GM19397 (cell line): ENCODE data around the gene BRD3OS.

Experiments
- ATAC-seq: cut with Tn5 transposase; IDR thresholded peaks from one replicate; pipeline ENCODE4 v1.9.1; 2021; ENCODE audit warnings: mild to moderate bottlenecking, moderate library complexity; ENCODE audit not compliant: unreplicated experiment

The BRD3OS gene

DNA sequence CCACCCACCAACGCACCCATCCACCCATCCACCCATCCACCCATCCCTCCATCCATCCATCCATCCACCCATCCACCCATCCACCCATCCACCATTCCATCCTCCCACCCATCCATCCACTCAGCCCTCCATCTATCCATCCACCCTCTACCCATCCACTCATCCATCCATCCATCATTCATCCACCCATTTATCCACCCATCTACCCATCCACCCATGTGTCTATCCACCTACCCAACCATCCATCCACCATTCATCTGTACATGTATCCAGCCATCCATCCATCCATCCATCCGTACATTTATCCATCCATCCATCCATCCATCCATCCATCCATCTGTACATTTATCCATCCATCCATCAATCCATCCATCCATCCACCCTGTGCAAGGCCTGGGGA is 22.0 kb upstream of the BRD3OS start:
- no peak for ATAC-seq

- ATAC-seq: no peak
These were observed 21.0 kb upstream of the BRD3OS start for GRCh38 chr9:134004131-134004873.

DNA sequence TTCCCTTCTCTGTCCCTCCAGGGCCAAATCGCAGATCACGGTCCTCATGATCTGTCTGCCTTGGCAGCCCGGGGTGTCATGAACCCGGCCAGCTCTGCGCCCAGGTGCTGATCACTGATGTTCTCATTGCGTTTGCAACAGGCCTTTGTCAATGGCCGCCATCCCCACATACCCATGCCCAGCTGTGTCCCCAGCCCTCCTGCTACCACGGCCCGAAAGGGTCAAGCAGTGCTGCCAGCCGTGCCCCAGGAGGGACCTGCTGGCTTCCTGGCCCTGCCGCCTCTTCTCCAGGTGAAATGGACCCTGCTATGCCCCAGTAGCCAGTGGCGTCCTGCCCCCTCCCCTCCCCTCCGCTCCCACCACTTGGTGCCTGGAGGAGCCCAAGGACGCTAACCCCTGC is 20.4 kb upstream of the BRD3OS start:
- ATAC-seq: no peak

GRCh38 chr9:134005381-134005780 is 19.9 kb upstream of the BRD3OS start:
- ATAC-seq: no peak

DNA sequence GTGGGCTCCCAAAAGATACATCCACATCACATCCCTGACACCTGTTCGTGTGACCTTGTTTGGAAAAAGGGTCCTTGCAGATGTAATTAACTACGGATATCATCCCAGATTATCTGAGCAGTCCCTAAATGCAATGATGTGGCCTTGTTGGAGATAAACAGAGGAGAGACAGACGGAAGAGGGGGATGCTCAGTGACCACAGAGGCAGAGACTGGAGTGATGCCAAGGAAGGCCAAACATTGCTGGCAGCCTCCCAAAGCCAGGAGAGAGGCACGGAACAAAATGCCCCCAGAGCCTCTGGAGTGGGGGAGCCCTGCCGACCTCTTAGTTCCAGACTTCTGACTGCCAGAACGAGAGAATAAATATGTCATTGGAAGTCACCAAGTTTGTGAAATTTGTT is 18.1 kb upstream of the BRD3OS start:
- ATAC-seq: no peak

DNA sequence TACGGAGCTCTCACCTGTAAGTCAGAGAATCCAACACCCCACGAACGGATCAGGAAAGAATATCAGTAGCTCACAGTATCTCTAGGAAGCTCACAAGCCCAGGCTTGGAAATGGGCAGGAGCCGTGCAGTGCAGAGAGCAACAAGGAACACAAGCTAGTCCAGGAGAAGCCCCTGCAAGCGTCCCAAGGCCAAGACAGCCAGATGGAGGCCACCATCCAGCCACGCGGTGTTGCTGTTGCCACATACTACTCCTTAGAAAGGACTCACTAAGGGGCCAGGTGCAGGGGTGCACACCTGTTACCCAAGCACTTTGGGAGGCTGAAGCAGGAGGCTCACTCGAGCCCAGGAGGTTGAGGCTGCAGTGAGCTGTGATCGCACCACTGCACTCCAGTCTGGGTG is 17.7 kb upstream of the BRD3OS start:
- no peak for ATAC-seq

DNA sequence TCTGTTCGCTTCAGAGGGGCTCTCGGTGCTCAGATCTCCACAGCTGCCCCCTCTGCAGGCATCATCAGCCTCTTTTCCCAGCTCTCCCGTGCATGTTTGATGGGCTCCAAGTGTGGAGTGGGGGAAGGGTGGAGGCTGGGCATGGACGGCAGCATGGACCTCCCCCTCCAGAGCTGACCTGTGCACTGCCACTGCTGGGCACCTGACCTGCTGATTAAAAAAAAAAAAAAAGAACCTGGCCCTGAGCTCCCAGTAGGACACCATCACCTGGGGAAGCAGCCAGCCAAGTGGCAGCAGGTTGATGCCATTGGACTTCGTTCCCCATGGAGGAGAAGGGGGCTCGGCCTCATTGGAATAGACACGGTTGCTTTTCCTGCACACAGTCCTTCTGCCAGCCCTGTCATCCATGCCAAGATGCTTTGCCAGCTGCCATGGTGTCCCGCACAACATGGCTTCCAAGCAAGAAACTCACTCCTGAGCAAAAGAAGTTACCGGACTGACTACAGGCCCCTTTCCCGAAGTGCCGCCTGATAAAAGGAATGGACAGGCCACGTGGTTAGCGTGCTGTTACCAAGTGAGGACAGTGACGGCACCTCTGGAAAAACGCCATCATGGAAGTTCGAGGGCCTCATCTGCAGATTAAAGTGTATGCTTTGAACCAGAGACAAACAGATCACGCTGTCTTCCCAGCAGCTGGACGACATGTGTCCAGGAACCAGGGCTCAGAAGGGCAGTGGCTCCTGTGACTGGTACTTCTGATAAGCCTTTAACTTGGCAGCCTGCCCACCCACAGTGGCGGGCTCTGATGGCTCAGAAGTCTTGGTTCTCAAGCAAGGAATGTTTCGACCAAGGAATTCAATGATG is 14.7 kb upstream of the BRD3OS start:
- no peak for ATAC-seq

DNA sequence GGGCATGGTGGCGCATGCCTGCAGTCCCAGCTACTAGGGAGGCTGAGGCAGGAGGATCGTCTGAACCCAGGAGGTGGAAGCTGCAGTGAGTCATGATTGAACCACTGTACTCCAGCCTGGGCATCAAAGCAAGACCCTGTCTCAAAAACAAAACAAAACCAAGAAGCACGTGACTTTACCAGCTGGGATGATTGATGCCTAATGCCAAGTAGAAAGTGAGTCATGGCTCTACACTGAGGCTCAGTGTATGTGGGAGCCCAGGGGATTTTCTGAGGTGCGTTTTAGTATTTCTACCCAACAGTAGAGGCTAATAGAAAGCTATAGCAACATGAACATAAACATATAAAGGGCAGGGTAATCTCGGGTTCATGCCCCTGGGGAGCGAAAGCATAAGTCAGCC is 13.9 kb upstream of the BRD3OS start:
- ATAC-seq: no peak

- no peak for ATAC-seq
These were observed 10.3 kb upstream of the BRD3OS start for GRCh38 chr9:134014946-134015345.

DNA sequence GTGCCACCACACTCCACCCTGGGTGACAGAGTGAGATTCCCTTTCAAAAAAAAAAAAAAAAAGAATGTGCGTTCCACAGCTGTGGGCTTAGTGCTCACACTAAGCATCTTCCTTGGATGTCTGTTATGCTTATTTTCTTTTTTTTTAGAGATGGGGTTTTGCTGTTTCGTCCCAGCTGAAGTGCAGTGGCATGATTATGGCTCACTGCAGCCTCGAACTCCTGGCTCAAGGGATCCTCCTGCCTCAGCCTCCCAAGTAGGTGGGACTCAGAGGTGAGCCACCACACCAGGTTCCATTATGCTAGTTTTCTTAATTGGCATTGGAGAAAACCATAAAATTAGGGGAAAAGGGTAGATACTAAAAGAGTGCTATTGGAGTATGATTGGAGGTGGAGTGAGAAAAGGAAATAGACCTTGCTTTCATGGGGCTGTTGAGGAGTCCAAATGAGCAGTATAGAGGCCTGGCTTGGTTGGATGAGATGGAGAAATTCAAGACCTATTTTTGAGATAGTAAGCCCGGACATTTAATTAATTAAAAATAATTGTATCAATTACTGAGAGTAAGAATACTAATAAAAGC is 978 bp upstream of the BRD3OS start:
- ATAC-seq: no peak

DNA sequence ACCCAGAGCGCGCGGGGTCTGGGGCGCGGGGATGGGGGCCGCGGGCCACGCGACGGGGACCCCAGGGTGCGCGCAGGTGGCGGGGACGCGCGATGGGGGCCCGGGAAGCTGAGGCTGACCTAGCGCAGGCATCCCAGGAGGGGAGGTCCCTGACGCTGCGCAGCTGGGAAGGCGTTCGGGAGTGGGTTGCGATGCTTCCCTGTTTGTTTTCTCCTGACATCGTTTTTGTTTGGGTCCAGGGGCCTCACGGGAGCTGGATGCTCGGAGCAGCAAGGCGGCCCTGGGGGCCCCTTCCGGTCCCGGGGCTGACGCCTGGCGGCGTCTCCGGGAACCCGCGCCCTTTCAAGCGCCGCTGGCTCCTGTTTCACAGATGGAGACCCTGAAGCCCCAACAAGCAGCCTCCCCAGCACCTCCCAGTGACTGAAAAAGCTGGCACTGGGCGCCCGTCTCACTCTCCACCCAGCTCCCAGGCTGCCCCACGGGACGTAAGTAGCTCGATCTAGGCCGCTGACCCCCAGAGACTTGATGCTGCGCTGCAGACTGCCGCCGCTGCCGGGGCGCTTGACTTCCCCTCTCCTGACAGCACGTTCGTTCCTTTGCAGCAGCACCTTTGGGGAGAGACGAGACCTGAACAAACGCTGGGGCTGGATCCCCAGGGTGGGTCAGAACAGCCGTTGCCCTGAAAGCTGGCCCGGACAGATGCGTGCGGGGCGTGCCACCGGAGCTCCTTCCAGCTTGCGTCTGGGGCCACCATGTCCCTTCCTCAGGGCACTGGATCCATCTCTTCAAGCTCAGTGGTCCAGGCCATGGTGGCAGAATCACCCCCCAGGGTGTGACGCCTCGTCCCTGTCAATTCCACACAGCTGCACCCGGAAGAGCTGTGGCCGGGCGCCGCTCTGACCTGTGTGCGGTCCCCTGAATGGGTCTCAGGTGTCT is 593 bp downstream of the BRD3OS start:
- ATAC-seq: peak; percentile 42

GRCh38 chr9:134026581-134026980 is 1.3 kb downstream of the BRD3OS start:
- no peak for ATAC-seq

GRCh38 chr9:134026981-134027380 is 1.7 kb downstream of the BRD3OS start:
- no peak for ATAC-seq

GRCh38 chr9:134027561-134027960 is 2.3 kb downstream of the BRD3OS start:
- no peak for ATAC-seq

DNA sequence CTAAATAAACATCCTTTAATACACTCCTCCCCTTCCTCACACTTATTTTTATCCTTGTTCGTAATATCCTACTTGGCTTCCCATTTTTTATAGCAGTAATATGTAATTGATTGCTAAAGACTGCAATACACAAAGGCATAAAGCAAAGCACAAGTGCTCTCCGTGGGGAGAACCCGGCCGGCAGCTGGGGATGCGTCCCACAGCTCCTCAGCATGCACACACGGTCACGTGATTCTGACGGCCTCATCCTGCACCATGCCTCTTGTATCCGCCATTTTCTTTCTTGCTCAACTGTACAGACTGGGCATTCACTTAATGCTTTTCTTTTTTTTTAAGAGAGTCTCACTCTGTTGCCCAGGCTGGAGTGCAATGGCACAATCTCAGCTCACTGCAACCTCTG is 2.8 kb downstream of the BRD3OS start:
- ATAC-seq: no peak

DNA sequence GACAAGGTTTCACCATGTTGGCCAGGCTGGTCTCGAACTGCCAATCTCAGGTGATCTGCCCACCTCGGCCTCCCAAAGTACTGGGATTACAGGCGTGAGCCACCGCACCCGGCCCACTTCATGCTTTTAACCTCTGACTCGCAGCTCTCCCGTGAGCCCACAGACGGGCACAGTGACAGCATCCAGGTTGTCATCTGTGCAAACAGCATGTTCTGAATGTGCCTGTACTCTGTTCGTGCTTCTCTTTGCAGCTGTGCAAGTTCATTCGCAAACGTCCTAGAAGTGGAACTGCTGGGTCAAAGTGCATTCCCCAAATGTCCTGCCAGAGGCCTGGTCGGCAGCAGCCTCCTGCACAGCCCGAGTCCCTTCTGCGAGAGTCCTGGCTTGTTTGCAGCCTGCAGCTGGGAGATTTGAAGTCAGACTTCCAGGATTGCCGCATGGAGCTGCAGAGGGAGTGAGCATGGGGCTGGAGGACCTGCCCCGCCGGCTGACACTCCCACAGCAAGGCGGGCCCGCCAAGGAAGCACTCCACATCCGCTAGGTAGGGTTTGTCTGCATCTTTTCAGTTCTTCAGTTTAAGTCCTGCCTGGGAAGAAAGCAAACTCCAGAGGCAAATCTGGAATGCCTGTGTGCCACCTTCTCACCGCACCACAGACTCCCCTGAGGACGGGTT is 3.4 kb downstream of the BRD3OS start:
- ATAC-seq: no peak

DNA sequence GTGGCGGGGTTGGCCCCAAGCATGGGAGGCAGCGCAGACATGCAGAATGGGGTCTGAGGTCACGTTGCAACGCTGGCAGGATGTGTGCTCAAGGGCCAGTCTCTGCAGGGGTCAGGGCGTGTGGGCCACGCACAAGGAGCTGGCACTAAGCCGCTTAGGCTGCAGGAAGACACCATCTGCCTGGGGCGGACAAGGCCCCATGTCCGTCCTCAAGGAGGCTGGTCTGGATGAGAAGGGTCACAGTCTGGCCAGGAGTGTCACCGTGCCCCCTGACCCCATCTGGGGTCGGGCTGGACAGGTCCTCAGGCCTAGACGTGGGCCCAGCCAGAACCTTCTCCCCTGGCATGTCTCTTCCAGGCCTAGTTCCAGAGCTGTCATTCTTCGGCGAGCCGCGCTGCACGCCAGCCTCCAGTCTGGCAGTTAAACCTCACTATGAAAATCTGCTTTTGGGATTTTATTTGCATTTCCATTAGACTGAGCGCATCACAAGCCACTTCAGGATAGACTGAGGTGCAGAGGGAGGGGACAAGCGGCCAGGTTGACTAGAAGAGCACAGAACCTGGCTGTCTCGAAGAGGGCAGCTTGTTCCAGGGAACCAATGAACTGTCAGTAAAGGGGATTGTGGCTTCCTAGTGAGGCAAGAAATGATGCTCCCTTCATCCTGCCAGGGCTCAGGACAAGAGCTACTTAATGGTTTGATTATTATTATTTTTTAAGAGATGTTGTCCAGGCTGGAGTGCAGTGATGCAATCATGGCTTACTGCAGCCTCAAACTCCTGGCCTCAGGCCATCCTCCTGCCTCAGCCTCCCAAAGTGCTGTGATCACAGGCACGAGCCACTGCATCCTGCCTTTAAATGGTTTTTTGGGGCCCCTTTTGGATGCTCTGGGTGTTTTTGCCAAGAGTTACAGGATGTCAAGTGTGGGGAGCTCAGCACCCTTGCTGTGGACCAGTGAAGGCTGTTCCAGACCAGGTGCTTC is 4.3 kb downstream of the BRD3OS start:
- ATAC-seq: no peak

DNA sequence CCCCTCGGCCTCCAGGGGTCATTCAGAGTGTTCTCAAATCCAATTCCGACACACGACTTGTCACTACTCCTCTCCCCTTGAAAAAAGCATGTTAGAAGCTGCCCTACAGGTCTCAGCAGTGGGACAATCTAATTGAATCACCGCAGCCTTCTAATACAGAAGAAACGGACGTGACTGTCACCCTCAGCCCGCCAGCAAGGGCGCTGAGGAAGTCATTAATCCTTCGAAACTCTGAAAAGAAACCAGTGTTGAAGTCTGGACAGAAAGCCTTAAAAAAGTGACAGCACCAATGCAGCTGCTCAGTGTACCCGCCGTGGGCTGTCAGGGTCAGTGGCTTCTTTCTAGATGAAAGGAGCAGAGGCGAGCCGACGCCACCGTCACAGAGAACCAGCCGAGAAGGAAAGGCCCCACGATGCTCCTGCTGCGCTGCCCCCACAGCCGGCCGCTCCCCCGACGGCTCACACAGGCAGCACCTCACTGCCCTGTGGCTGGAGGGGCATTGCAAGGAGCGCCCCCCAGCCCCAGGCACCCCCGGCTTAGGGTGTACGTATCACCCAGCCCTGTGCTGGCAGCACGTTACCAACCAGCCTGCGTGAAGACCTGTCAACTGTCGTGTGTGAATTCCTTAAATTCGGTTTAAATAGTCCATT is 5.7 kb downstream of the BRD3OS start:
- no peak for ATAC-seq

DNA sequence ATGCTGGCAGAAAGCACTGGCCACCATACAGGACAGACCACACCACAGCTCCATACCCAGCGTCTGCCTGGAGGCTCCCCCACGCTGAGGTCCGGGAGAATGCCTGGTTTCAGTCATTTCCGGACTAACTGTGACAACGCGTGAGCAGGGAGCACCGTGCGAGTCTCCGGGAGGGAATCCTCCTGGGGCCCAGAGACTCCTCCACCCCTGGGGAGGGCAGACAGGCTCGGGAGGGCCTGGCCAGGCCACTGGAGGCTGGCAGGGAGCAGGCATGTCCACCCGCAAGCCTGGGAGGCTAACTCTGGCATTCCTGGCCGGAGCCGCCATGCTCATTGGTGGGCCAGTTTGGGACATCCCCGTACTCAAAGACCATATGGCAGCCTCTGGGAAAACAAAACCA is 6.5 kb downstream of the BRD3OS start:
- ATAC-seq: no peak
